Stimulated activated CD4-positive, alpha-beta T cell treated with anti-CD3 and anti-CD28 coated beads, Interleukin-12 subunit alpha, Interleukin-12 subunit beta, amount 100 ng/mL, for 48 hours (primary cell): ENCODE measurements around the gene TSPAN14.

Experiments
- DNase-seq, 3 donors: peaks; one replicate each; pipeline ENCODE4 v3.0.0-alpha.2; 2020; ENCODE audit warnings: low read depth in 2 of 3, low spot score in 1 of 3

The TSPAN14 gene

DNA sequence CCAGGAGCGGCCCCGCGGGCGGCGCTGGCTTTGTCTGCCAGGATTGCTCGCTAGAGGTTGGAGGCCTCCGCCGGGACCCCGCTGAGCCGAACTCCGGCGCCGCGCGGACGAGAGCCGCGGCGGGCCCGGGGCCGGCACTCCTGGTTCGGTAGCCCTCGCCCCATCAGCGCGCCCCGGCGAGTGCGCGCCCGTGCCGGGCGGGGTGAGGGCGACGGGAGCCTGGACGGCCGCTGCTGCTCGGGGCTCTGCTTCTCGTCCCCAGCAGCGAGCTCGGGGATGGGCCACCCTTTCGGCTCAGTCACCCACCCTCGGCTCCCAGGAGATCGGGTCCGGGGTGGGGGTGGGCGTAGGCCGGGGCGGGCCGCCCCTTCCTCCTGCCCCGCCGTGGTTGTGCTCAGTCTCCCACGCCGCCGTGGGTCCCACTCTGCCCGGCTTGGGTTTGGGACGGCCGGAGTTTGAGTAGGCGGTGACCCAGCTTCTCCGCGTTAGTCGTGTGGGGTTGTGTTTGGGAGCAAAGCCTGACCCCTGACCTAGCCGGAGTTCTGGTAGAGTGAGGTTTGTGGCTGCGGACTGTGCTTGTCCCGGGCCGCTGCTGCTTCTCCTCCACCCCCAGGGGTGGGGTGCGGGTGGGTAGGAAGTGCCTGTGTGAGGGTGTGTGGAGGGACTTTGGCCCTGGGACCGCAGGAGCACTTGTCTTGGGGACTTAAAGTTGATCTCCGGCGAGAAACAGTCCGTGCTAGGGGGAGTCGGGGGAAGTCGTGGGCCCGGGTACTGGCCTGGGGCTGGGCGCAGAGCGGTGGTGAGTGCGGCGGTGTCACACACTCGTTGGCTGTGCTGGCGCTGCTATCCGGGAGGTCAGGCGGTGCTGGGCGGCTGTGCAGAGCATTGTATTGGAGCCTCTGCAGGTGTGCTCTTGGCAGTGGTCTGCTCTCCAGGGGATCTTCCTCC, 677 bp downstream of the TSPAN14 start:
- DNase-seq: no peak

DNA sequence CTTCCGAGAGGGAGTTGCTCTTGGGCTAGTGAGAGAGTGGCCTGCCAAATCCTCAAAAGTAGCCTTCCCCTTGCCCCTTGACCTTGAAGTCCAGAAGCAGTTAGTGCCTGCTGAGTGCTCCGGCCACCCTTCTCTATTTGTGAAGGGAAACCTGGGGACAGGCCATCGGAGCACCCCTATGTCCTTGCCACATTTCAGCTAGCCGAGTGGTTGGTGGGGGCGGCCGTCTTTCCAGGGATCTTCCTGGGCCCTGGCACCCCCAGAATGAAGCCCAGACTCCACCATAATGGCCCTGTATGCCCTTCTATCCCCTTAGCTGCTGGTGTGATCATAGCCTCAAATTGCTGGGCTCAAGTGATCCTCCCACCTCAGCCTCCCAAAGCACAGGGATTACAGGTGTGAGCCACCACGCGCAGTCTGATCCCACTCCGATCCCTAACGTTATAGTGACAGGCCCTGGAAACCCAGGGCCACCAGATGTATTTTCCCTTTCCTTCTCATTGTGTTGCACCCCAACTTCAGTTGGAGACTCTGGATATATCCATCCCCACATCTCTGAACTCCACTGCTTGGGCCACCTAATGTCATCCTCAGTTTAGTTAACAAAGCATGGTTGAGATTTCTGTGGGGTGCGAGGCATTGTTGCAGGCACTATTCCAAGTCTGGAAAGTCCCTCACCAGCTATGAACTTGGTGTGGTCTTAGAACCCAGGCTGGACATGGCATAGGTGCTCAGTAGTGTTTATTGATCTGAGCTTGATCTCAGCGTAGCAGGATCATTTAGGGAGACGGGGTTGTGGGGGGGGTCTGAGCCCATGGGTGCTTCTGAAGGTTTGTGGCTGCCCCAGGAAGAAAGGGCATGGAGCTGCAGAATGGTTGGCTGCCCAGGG, 1.6 kb downstream of the TSPAN14 start:
- DNase-seq: no peak

- DNase-seq: no peak
Observed at GRCh38 chr10:80457554-80458262, 3.6 kb downstream of the TSPAN14 start.

DNA sequence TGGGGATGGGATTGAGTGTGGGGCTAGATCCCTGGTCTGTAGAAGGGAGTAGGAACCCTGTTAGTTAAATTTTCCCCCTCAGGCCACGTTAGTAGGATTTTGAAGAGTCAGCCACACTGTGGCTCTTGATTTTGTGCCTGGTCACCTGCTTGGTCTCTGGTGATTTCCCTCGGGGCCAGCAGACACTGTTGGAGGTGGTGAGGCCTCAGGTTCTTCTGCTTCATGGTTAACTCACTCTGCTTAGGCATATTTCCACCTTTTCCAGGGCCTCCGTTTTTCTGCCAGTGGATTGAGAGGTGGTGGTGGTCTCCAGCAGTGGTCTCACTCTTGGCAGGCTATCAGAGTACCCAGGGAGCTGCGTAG, 4.1 kb downstream of the TSPAN14 start:
- no peak for DNase-seq

GRCh38 chr10:80458638-80459037, 4.5 kb downstream of the TSPAN14 start:
- DNase-seq: no peak

DNA sequence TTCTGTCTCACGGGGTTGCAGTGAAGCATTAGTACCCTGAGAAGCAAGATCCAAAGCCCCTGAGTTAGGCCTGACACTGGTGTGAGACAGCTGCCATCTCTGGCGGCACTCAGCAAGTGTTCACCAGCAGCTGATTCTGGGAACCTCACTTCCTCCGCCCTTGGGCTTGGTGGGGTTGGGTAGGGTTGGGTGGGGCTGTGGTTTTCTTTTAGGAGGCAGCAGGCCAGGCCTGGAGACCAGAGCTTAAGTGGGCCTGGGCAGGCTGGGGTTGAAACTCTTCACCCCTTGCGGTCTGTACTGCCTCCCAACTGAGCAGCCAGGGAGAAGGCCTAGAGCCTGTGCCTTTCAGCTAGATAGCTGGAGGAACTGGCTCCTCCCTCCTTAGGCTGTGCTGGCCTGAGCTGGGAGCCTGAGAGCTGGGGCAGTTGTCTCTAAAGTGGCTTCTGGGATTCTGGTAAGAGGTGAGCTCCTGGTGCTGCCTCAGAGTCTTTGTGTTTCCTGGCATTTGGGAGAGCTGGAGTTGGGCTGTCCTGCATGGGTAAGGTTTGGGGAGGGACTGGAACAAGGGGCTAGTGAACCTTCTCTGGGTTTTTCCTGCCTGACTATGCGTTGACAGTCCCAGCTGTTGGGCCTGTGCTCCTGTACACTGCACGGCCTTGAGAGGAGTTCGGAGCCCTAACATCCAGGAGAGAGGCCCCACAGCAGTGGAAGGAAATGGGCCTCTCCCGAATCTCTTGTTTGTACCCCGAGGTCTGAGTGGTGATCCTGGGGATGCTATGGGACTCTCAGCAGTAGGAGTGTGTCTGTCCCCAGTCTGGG, 5.1 kb downstream of the TSPAN14 start:
- peak in 2 of 3 donors; percentile 56 to 57 for DNase-seq

GRCh38 chr10:80460399-80461207, 6.5 kb downstream of the TSPAN14 start:
- no peak for DNase-seq

DNA sequence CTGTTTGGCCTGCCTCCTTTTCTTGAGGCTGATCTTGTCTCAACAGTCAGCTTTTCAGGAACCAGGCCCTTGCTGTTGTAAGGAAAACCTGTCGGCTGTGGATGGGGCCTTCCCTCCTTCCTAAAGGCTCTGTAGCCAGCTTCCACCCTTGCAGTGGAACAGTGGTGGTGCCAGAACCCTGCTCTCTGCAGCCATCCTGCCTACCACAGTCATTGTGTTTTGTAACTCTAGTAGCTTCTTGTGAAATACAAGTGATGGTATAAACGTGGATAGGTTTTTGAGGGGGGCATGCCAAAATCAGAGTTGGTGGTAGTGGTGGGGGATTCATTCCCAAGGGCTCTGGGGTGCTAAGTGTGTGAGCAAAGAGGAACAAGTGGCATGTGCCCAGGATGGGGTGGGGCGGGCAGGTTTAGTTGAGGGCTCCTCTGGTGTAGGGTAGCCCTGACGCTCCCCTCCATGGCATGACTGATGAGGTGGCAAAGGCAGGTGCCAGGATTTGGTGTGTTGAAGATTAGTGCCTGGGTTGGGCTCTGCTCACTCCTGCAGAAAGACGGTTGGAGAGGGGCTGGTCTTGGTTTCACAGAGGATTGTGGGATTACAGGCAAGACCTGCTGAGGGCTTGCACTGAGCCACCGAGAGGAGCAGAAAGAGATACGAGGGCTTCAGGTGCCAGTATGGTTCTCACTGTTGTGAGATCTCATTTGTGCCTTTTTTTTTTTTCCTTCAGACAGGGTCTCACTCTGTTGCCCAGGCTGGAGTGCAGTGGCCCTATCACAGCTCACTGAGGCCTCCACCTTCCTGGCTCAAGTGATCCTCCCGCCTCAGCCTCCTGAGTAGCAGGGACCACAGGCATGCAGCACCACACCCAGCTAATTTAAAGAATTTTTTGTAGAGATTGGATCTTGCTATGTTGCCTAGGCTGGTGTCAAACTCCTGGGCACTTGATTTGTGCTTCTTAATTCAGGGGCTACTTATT, 7.4 kb downstream of the TSPAN14 start:
- DNase-seq: no peak

GRCh38 chr10:80462299-80462980, 8.3 kb downstream of the TSPAN14 start:
- no peak for DNase-seq

DNA sequence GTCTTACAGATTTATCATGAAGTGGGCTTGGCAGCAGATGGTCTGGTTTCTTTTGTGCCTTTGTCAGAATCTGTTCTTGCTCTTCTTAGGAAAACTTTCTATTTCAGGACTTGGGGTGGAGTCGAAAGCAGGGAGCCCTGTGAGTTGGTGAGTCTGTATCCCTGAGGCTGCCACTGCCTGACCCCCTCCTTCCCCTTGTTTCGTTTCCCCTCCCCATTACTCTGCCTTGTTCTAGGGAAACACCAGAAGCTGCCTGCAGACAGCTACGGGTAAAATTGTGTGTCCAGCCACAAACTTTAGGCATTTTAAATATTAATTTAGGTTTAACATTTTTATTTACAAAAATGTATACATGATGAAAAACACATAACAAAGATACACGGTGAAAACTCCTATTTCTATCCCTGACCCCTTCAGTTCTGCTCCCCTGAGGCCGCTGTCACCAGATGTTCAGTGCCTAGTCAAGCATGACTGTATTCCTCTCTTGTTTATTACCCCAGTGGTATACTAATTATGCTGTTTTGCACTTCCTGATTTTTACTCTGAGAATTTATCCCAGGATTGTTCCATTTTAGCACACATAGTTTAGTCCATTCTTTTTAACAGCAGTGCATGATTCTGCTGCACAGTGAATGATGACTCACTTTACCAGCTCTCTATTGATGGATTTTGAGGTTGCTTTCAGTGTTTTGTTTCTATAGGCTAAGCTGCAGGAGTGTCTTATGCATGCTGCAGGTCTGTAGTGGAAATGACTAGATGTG, 9.1 kb downstream of the TSPAN14 start:
- DNase-seq: no peak

DNA sequence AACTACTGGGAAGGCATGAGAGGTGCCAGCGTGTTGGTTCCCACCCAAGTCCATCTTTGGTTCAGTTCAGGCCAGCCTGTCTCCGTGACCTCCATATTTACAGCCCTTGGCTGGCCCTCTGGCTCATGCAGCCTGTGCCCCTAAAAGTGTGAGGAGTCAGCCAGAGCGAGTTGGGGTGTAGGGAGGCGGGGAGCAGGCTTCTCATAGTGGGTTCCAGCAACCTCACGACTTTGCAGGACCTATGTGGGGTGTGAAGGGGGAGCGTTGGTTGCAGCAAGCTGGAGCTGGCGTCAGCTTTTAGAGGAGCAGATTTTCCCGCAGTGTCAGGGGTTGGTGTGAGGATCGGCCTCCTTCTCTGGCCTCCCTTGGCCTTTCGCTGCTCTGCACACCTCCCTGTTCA, 9.8 kb downstream of the TSPAN14 start:
- no peak for DNase-seq

DNA sequence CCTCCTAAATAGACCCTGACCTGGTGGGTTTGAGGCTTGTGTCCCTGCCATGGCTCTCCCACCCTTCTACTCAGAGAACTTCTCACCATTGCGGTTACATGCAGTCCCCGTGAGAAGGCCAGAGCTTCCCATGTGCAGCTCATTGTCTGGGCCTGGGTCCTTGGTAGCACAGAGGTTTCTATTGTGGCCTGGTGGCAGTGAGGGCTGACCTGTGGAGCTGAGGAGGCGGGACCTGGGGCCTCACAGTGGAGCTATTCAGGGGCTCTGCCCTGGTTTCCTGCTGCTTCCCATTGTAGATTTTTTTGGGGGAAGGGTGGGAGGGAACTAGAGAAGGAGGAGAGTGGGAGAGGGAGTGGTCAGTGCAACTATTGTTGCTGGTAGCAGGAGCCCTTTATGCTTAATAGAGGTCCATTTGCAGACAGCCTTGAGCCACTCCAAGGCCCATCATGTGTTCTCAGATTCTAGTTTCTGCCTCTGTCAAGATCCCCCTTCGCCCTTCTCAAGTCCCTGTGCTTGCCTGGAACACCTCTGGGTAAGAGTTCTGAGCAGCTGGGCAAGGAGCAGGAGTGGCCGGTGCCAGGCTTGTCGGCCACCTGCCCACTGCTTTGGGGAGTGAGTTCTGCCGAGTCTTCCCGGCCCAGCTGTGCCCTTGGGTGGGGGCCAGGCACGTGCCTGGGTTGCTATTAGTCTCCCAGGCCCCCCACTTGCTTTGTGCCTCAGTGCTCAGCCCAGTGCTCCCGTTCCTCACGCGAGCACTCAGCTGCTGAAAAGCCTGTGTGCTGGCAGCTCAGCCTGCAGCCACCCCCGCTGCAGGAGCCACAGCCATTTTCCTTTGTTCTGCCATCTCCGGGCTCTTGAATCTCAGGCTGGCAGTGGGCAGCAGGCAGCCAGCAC, 10.7 kb downstream of the TSPAN14 start:
- no peak for DNase-seq

GRCh38 chr10:80465451-80465835, 11.3 kb downstream of the TSPAN14 start:
- no peak for DNase-seq

DNA sequence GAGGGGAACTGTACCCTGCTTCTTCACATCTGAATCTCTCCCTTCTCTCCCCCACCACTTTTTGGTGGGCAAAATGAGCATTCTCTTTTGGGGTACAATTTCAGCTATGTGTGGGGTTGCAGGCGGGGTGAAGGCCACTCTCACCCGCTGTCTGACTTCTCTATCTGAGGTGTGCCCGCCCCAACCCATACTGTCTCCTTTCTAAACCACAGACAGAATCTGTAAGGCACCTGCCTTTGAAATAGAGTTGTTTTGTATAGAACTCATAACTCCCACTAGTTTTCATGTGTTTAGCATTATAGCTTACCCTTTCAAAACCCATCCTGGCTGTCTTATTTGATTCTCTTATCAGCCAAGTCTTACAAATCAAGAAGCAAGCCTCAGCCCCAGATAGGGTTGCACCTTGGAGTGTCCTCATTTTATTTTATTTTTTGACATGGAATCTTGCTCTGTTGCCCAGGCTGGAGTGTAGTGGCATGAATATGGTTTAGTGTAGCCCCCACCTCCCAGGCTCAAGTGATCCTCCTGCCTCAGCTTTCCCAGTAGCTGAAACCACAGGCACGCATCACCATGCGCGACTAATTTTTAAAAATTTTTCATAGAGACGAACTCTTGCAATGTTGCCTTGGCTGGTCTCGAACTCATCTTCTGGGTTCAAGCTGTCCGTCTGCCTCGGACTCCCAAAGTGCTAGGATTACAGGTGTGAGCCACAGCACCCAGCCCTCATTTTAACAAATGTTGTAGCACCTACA, 11.9 kb downstream of the TSPAN14 start:
- DNase-seq: no peak

- no peak for DNase-seq
Observed at GRCh38 chr10:80466724-80467326, 12.7 kb downstream of the TSPAN14 start.
